HPDE6-E6E7 (cell line): ENCODE data around the gene TPD52L2.
A peak's percentile ranks its signal among the peaks of the same experiment; 100 is the strongest.
"Not testable (repeated sequence)": the region's sequence is repeated elsewhere in the genome, so short reads cannot be mapped to it uniquely, and the experiment has no call there.

Experiments
- DNase-seq: peaks from one replicate; pipeline ENCODE4 v3.0.0; 2011; ENCODE audit warnings: missing footprints; ENCODE audit errors: extremely low spot score

The TPD52L2 gene

GRCh38 chr20:63835021-63835858, 29.8 kb upstream of the TPD52L2 start:
- peak; percentile 100 for DNase-seq

GRCh38 chr20:63836458-63837344, 28.4 kb upstream of the TPD52L2 start:
- DNase-seq, result no peak

GRCh38 chr20:63837479-63837878, 27.6 kb upstream of the TPD52L2 start:
- DNase-seq, result no peak

- DNase-seq, result no peak
Measured at GRCh38 chr20:63839620-63840019, 25.4 kb upstream of the TPD52L2 start.

- no peak for DNase-seq
Measured at GRCh38 chr20:63840405-63840828, 24.7 kb upstream of the TPD52L2 start.

GRCh38 chr20:63842258-63842657, 22.8 kb upstream of the TPD52L2 start:
- DNase-seq, result no peak

GRCh38 chr20:63843222-63843621, 21.8 kb upstream of the TPD52L2 start:
- DNase-seq, result no peak

GRCh38 chr20:63843778-63844177, 21.3 kb upstream of the TPD52L2 start:
- no peak for DNase-seq

GRCh38 chr20:63844511-63844991, 20.5 kb upstream of the TPD52L2 start:
- DNase-seq, result no peak

- DNase-seq, result no peak
Measured at GRCh38 chr20:63846128-63846771, 18.8 kb upstream of the TPD52L2 start.

- no peak for DNase-seq
Measured at GRCh38 chr20:63846888-63847236, 18.2 kb upstream of the TPD52L2 start.

GRCh38 chr20:63847237-63848002, 17.6 kb upstream of the TPD52L2 start:
- DNase-seq, result no peak

- DNase-seq, result no peak
Measured at GRCh38 chr20:63848003-63848911, 16.8 kb upstream of the TPD52L2 start.

GRCh38 chr20:63850689-63851547, 14.2 kb upstream of the TPD52L2 start:
- DNase-seq, result no peak

GRCh38 chr20:63851548-63851943, 13.5 kb upstream of the TPD52L2 start:
- not testable (repeated sequence) for DNase-seq

- DNase-seq, result not testable (repeated sequence)
Measured at GRCh38 chr20:63853733-63854068, 11.4 kb upstream of the TPD52L2 start.

- DNase-seq, result no peak
Measured at GRCh38 chr20:63854069-63854765, 10.9 kb upstream of the TPD52L2 start.

- no peak for DNase-seq
Measured at GRCh38 chr20:63854766-63855362, 10.2 kb upstream of the TPD52L2 start.
